ENCODE results near the gene TBC1D22A.

DNA sequence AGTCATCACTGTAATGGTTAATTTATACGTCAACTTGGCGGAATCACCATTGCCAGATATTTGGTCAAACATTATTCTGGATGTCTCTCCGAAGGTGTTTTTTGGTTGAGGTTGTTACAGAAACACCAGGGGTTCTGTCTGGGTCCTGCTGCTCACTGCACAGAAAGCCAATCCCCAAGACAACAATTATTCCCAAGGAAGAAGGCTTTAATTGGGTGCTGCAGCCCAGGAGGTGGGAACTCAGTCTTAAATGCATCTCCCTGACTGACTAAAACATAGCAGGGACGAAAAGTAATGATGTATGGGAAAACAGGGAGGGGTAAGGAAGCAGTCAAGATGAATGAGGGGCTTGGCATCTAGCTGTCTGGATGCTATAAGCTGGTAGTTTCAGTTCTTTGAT lies 331.3 kb downstream of the TBC1D22A start:
- TF ChIP-seq POLR2A (IDR thresholded peaks at IDR 0.05; ENCODE audit: low read length) (no peak), GATA1 (IDR thresholded peaks at IDR 0.05; ENCODE audit: low read depth, low read length) (no peak)
